H1 (cell line): ENCODE results near the gene PDE8A. TPM values are rescaled to one million over a fixed set of nuclear protein-coding genes. Genes with fewer than 3 reads are reported as not detected.

Experiments
- CBX8 ChIP-seq: fragments of 300-800, 300-1000 bp; sonication (generic); IDR thresholded peaks from 2 replicates; pipeline ENCODE4 v1.7.1; 2016; ENCODE audit warnings: low read depth, low read length, borderline replicate concordance
- JUN ChIP-seq: IDR thresholded peaks from 2 replicates; pipeline ENCODE4 v1.6.1; 2011; ENCODE audit warnings: low read depth, mild to moderate bottlenecking, improper control_type of control experiment, low read length
- KDM1A ChIP-seq: fragments of 200-600, 300-600 bp; sonication (generic); IDR thresholded peaks from 2 replicates; pipeline ENCODE4 v1.7.1; 2016; ENCODE audit warnings: mild to moderate bottlenecking, low read length, borderline replicate concordance
- PHF8 ChIP-seq: fragments of 200-600 bp; sonication (generic); conservative IDR thresholded peaks from 2 replicates; pipeline ENCODE4 v1.7.1; 2012; ENCODE audit warnings: low read depth, mild to moderate bottlenecking, inconsistent platforms, low read length, moderate library complexity
- SP1 ChIP-seq: IDR thresholded peaks from 2 replicates; pipeline ENCODE4 v1.6.1; 2011; ENCODE audit warnings: low read depth, low read length
- ZNF274 ChIP-seq: IDR thresholded peaks from 2 replicates; pipeline ENCODE4 v1.7.0; 2012; ENCODE audit warnings: low read length, borderline replicate concordance; ENCODE audit errors: extremely low read depth
- polyA plus RNA-seq, 7 experiments: library from polyadenylated mRNA; depleted of rRNA in 3 of 7; stranded (reverse) in 5 of 7; unstranded in 2 of 7; fragments of >200 nt in 5 of 7; fragments of 200-250 nt in 2 of 7; gene quantifications; 1 replicate in 5 of 7; 2 replicates in 1 of 7; 4 replicates in 1 of 7; pipeline versions ENCODE4 v1.2.1 to v1.2.3, GENCODE V29; 2011 to 2013; ENCODE audit warnings: missing spikeins in 2 of 7, mixed read lengths in 2 of 7
- total RNA-seq: library from RNA; stranded (reverse); fragmentation: NEBNext Ultra II Directional; extraction: Animal tissue kit (Norgen Biotek cat#: 25700); gene quantifications from 2 replicates; pipeline ENCODE4 v1.2.1, GENCODE V29; 2021
- TF ChIP-seq, protein P1 (sequence below): fragments of 300-600 bp; sonication (generic); IDR thresholded peaks from 2 replicates; pipeline ENCODE4 v1.7.1; 2012; ENCODE audit warnings: low read length, moderate library complexity, mild to moderate bottlenecking, inconsistent platforms; ENCODE audit not compliant: insufficient replicate concordance
- TF ChIP-seq, protein P2 (sequence below): IDR thresholded peaks from 2 replicates; pipeline ENCODE4 v1.6.1; 2011; ENCODE audit warnings: low read length, improper control_type of control experiment

The PDE8A gene
- total and polyA plus RNA-seq, 2 of the 8 experiments (the other 6 are each of a cell fraction or from before 2014, with no cell fraction given), result 6.9 to 7.8 TPM

DNA sequence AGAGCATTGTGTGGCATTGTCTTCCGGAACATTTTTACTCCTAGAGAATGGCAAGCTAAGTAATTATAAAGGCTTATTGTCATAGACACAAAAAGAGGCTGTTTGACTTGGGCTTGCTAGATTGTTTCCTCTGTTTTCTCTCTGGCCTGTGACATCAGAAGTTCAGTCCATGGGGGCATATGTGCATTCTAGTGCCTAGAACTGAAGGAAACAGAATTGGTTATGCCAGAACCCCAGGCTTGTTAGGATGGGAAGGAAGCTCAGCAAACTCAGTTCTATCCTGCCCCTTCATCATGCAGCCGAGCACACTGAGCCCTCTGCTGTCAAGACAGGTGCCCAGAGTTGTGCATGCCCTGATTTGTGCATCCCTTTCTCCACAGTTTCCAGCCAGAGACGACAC, 131.3 kb downstream of the PDE8A start (continued):
- TF ChIP-seq, protein P1, sequence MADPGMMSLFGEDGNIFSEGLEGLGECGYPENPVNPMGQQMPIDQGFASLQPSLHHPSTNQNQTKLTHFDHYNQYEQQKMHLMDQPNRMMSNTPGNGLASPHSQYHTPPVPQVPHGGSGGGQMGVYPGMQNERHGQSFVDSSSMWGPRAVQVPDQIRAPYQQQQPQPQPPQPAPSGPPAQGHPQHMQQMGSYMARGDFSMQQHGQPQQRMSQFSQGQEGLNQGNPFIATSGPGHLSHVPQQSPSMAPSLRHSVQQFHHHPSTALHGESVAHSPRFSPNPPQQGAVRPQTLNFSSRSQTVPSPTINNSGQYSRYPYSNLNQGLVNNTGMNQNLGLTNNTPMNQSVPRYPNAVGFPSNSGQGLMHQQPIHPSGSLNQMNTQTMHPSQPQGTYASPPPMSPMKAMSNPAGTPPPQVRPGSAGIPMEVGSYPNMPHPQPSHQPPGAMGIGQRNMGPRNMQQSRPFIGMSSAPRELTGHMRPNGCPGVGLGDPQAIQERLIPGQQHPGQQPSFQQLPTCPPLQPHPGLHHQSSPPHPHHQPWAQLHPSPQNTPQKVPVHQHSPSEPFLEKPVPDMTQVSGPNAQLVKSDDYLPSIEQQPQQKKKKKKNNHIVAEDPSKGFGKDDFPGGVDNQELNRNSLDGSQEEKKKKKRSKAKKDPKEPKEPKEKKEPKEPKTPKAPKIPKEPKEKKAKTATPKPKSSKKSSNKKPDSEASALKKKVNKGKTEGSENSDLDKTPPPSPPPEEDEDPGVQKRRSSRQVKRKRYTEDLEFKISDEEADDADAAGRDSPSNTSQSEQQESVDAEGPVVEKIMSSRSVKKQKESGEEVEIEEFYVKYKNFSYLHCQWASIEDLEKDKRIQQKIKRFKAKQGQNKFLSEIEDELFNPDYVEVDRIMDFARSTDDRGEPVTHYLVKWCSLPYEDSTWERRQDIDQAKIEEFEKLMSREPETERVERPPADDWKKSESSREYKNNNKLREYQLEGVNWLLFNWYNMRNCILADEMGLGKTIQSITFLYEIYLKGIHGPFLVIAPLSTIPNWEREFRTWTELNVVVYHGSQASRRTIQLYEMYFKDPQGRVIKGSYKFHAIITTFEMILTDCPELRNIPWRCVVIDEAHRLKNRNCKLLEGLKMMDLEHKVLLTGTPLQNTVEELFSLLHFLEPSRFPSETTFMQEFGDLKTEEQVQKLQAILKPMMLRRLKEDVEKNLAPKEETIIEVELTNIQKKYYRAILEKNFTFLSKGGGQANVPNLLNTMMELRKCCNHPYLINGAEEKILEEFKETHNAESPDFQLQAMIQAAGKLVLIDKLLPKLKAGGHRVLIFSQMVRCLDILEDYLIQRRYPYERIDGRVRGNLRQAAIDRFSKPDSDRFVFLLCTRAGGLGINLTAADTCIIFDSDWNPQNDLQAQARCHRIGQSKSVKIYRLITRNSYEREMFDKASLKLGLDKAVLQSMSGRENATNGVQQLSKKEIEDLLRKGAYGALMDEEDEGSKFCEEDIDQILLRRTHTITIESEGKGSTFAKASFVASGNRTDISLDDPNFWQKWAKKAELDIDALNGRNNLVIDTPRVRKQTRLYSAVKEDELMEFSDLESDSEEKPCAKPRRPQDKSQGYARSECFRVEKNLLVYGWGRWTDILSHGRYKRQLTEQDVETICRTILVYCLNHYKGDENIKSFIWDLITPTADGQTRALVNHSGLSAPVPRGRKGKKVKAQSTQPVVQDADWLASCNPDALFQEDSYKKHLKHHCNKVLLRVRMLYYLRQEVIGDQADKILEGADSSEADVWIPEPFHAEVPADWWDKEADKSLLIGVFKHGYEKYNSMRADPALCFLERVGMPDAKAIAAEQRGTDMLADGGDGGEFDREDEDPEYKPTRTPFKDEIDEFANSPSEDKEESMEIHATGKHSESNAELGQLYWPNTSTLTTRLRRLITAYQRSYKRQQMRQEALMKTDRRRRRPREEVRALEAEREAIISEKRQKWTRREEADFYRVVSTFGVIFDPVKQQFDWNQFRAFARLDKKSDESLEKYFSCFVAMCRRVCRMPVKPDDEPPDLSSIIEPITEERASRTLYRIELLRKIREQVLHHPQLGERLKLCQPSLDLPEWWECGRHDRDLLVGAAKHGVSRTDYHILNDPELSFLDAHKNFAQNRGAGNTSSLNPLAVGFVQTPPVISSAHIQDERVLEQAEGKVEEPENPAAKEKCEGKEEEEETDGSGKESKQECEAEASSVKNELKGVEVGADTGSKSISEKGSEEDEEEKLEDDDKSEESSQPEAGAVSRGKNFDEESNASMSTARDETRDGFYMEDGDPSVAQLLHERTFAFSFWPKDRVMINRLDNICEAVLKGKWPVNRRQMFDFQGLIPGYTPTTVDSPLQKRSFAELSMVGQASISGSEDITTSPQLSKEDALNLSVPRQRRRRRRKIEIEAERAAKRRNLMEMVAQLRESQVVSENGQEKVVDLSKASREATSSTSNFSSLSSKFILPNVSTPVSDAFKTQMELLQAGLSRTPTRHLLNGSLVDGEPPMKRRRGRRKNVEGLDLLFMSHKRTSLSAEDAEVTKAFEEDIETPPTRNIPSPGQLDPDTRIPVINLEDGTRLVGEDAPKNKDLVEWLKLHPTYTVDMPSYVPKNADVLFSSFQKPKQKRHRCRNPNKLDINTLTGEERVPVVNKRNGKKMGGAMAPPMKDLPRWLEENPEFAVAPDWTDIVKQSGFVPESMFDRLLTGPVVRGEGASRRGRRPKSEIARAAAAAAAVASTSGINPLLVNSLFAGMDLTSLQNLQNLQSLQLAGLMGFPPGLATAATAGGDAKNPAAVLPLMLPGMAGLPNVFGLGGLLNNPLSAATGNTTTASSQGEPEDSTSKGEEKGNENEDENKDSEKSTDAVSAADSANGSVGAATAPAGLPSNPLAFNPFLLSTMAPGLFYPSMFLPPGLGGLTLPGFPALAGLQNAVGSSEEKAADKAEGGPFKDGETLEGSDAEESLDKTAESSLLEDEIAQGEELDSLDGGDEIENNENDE, result no peak
- no peak for TF ChIP-seq SP1
- TF ChIP-seq, protein P2, sequence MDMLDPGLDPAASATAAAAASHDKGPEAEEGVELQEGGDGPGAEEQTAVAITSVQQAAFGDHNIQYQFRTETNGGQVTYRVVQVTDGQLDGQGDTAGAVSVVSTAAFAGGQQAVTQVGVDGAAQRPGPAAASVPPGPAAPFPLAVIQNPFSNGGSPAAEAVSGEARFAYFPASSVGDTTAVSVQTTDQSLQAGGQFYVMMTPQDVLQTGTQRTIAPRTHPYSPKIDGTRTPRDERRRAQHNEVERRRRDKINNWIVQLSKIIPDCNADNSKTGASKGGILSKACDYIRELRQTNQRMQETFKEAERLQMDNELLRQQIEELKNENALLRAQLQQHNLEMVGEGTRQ, result no peak
- TF ChIP-seq CBX8, result no peak
- TF ChIP-seq ZNF274, result no peak
- TF ChIP-seq KDM1A, result no peak
- no peak for TF ChIP-seq PHF8
- no peak for TF ChIP-seq JUN
